OCI-LY7 (cell line): ENCODE measurements around the gene LYZL2.
"Not testable (repeated sequence)": the region's sequence is repeated elsewhere in the genome, so short reads cannot be mapped to it uniquely, and the experiment has no call there.

Experiments
- EZH2phosphoT487 ChIP-seq: fragments of 200-600 bp; sonication (generic); IDR thresholded peaks from 2 replicates; pipeline ENCODE4 v1.6.1; 2018; ENCODE audit warnings: low read depth, borderline replicate concordance, mild to moderate bottlenecking, mixed run types, antibody characterized with exemption, low read length, moderate library complexity, mixed read lengths
- TF ChIP-seq, protein P1 (sequence below): fragments of 200-600 bp; sonication (generic); conservative IDR thresholded peaks from 2 replicates; pipeline ENCODE4 v1.5.1; 2014; ENCODE audit warnings: mild to moderate bottlenecking, antibody characterized with exemption, low read length, moderate library complexity, mixed read lengths

DNA sequence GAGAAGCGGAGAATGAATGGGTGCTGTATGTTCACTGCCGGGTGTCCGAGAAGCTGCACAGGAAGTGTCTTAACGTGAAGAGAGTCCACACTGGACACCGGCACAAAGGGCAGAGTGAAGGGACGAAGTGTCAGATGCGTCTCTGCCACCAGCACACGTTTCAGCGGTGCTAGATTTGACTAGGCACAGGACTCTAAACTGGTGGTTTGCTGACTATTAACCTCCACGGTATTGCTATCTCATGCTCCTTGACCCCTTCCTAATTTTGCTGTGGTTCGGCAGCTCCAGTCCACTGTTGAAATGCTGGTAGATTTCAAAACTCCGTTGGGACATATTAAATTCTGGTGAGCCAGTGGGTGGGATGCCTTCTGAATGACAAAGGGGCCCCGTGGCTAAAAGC, 13.3 kb upstream of the LYZL2 start:
- TF ChIP-seq, protein P1, sequence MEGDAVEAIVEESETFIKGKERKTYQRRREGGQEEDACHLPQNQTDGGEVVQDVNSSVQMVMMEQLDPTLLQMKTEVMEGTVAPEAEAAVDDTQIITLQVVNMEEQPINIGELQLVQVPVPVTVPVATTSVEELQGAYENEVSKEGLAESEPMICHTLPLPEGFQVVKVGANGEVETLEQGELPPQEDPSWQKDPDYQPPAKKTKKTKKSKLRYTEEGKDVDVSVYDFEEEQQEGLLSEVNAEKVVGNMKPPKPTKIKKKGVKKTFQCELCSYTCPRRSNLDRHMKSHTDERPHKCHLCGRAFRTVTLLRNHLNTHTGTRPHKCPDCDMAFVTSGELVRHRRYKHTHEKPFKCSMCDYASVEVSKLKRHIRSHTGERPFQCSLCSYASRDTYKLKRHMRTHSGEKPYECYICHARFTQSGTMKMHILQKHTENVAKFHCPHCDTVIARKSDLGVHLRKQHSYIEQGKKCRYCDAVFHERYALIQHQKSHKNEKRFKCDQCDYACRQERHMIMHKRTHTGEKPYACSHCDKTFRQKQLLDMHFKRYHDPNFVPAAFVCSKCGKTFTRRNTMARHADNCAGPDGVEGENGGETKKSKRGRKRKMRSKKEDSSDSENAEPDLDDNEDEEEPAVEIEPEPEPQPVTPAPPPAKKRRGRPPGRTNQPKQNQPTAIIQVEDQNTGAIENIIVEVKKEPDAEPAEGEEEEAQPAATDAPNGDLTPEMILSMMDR = not testable (repeated sequence)
- TF ChIP-seq EZH2phosphoT487 = not testable (repeated sequence)
